Tibial artery (tissue), 4 donors: Measurements from ENCODE around the gene GALNT18.

ENCODE experiments used
- DNase-seq, 2 donors: peaks; one replicate each; pipeline ENCODE4 v3.0.0-alpha.2; 2019
- H3K27ac ChIP-seq, 2 donors: fragments of 200-600 bp; sonication (generic) in 1 of 2; 1 replicate in 1 of 2; 2 replicates in 1 of 2; pipeline ENCODE4 v1.5.1; 2018 to 2019; ENCODE audit warnings: mild to moderate bottlenecking in 1 of 2
- H3K27me3 ChIP-seq, 2 donors: fragments of 200-600 bp; sonication (generic) in 1 of 2; one replicate each; pipeline versions ENCODE4 v1.5.1 to v1.6.0; 2016 to 2019
- H3K36me3 ChIP-seq, 3 donors: fragments of 200-600 bp; sonication (generic) in 2 of 3; one replicate each; pipeline ENCODE4 v1.5.1; 2016 to 2019; ENCODE audit warnings: mild to moderate bottlenecking in 2 of 3
- H3K4me1 ChIP-seq, 4 donors: fragments of 200-600 bp; sonication (generic) in 2 of 4; 1 replicate in 3 of 4; 2 replicates in 1 of 4; pipeline ENCODE4 v1.5.1; 2016 to 2019
- H3K4me3 ChIP-seq, 2 donors: fragments of 200-600 bp; sonication (generic) in 1 of 2; 1 replicate in 1 of 2; 2 replicates in 1 of 2; pipeline ENCODE4 v1.5.1; 2018 to 2019; ENCODE audit warnings: mild to moderate bottlenecking in 2 of 2
- H3K9me3 ChIP-seq, 3 donors: fragments of 200-600 bp; sonication (generic) in 1 of 3; one replicate each; pipeline ENCODE4 v1.5.1; 2016 to 2019
- CTCF ChIP-seq, 2 experiments: fragments of 200-600 bp in 1 of 2; fragments of 450-650 bp in 1 of 2; IDR thresholded peaks; one replicate each; pipeline ENCODE4 v1.5.1; 2017 to 2019; ENCODE audit warnings: antibody characterized with exemption in 2 of 2, mild to moderate bottlenecking in 1 of 2, moderate library complexity in 1 of 2
- intact Hi-C: fragments of 100-400 bp; cut with DNase I; formaldehyde crosslinking; loops from one replicate; pipeline ENCODE4 v1.15.0; 2023; ENCODE audit warnings: low total_unique reads

GALNT18 gene

GRCh38 chr11:11243209-11243589 lies 378.6 kb downstream of the GALNT18 start:
- Histone ChIP-seq H3K36me3 (no peaks in the 10 kb centered on the region), H3K9me3 (no peaks in the 10 kb centered on the region), H3K27me3 (no peaks in the 10 kb centered on the region), H3K4me1 (peaks cover 7 to 41% (median 30%) of the 10 kb centered on the region in 4 donors), H3K4me3 (no peak overlapping the region), H3K27ac (peak overlapping the region; percentile 66 to 69)
- peak; percentile 85 to 88 for DNase-seq
- TF ChIP-seq CTCF (IDR thresholded peaks at IDR 0.05) = no peak
- intact Hi-C loops = no loop called here

GRCh38 chr11:11241284-11241683 lies 380.5 kb downstream of the GALNT18 start:
- Histone ChIP-seq H3K27me3 (no peaks in the 10 kb centered on the region), H3K9me3 (no peaks in the 10 kb centered on the region), H3K27ac (no peak overlapping the region), H3K4me3 (no peak overlapping the region), H3K36me3 (no peaks in the 10 kb centered on the region), H3K4me1 (peaks cover 7 to 41% (median 30%) of the 10 kb centered on the region in 4 donors)
- no peak for DNase-seq
- TF ChIP-seq CTCF (IDR thresholded peaks at IDR 0.05) = no peak
- intact Hi-C loops = no loop called here

- no peak for DNase-seq
- no peak overlapping the region for H3K27ac ChIP-seq
- H3K9me3 ChIP-seq = no peaks in the 10 kb centered on the region
- no peaks in the 10 kb centered on the region for H3K36me3 ChIP-seq
- TF ChIP-seq CTCF (IDR thresholded peaks at IDR 0.05) = no peak
- H3K4me3 ChIP-seq = no peak overlapping the region
- peaks cover 7 to 28% (median 24%) of the 10 kb centered on the region in 4 donors for H3K4me1 ChIP-seq
- no peaks in the 10 kb centered on the region for H3K27me3 ChIP-seq
- intact Hi-C loops = no loop called here
Measured at GRCh38 chr11:11239959-11240358, 381.8 kb downstream of the GALNT18 start.

- no peak for TF ChIP-seq CTCF (IDR thresholded peaks at IDR 0.05)
Measured at GRCh38 chr11:11237070-11237832, 384.6 kb downstream of the GALNT18 start.

GRCh38 chr11:11236498-11237059 lies 385.2 kb downstream of the GALNT18 start:
- no peaks in the 10 kb centered on the region for H3K27me3 ChIP-seq
- H3K4me1 ChIP-seq = no peaks in the 10 kb centered on the region
- no peaks in the 10 kb centered on the region for H3K9me3 ChIP-seq
- no peak for DNase-seq
- H3K27ac ChIP-seq = no peak overlapping the region
- H3K4me3 ChIP-seq = no peak overlapping the region
- no peak for TF ChIP-seq CTCF (IDR thresholded peaks at IDR 0.05)
- no peaks in the 10 kb centered on the region for H3K36me3 ChIP-seq
- intact Hi-C loops = no loop called here

More at GRCh38 chr11:11237070-11237832, 384.6 kb downstream of the GALNT18 start:
- no peaks in the 10 kb centered on the region for H3K9me3 ChIP-seq
- no peaks in the 10 kb centered on the region for H3K36me3 ChIP-seq
- no peak overlapping the region for H3K27ac ChIP-seq
- intact Hi-C loops = no loop called here
- no peaks in the 10 kb centered on the region for H3K27me3 ChIP-seq
- H3K4me1 ChIP-seq = peaks cover 0 to 1% (median 0%) of the 10 kb centered on the region in 4 donors
- no peak overlapping the region for H3K4me3 ChIP-seq
- DNase-seq = no peak
